ENCODE data around the gene FAU. TPM values are rescaled to one million over a fixed set of nuclear protein-coding genes. Genes with fewer than 3 reads are reported as not detected.

FAU gene
- total RNA-seq, 1 donor from 2014 or later: 383 TPM

DNA sequence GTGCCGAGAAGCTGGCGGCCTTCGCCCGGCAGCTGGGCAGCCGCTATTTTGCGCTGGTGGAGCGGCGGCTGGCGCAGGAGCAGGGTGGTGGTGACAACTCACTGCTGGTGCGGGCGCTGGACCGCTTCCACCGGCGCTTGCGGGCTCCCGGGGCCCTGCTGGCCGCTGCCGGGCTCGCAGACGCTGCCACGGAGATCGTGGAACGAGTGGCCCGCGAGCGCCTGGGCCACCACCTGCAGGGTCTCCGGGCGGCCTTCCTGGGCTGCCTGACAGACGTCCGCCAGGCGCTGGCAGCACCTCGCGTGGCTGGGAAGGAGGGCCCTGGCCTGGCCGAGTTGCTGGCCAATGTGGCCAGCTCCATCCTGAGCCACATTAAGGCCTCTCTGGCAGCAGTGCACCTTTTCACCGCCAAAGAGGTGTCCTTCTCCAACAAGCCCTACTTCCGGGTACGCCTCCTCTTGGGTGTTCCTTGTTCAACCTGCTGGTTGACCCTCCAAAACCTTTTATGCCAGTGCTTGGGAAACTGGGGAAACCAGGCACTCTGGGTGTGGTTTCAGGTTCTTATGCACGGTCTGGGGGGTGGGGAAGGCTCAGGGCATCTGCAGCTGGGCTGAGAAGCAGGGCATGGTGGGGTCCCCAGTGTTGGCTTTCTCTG is 13.3 kb downstream of the FAU start:
- no peak for DNase-seq (ENCODE audit: low read depth in 2 of 2)

DNA sequence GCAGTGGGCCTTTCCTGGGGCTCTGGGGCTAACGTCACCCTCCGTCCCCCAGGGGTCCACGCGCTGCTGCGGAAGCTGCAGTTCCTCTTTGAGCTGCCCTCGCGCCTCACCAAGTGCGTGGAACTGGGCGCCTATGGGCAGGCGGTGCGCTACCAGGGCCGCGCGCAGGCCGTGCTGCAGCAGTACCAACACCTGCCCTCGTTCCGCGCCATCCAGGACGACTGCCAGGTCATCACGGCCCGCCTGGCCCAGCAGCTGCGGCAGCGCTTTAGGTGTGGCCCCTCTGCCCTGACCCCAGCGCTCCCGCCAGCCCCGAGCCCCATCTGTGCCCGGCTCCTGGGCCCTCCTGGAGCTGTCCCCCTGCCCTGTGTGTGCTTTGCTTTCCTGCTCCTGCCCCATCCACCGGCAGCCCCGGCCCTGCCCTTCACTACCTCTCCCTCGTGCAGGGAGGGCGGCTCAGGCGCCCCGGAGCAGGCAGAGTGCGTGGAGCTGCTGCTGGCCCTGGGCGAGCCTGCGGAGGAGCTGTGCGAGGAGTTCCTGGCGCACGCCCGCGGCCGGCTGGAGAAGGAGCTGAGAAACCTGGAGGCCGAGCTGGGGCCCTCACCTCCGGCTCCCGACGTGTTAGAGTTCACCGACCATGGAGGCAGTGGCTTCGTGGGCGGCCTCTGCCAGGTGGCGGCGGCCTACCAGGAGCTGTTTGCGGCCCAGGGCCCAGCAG is 14.0 kb downstream of the FAU start:
- DNase-seq (ENCODE audit: low read depth in 2 of 2): no peak

DNA sequence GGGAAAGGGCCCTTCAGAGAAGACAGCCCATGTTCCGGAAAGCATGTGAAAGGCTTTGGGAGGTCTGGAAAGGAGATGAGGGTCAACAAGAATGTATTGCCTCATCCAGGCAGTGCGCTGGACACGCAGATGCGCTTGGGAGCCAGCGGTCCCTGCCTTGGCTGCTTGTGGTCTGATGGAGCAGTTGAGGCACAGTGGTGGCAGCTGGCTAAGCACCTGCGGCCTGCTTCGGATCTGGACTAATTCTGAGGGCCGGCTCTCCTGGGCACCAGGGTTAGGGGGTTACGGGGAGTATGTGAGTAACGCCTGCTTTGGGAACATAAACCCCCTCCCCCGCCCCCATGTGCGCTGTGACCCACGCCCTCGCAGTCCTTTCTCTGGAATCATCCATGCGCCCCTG is 14.9 kb downstream of the FAU start:
- DNase-seq (ENCODE audit: low read depth in 2 of 2): no peak

DNA sequence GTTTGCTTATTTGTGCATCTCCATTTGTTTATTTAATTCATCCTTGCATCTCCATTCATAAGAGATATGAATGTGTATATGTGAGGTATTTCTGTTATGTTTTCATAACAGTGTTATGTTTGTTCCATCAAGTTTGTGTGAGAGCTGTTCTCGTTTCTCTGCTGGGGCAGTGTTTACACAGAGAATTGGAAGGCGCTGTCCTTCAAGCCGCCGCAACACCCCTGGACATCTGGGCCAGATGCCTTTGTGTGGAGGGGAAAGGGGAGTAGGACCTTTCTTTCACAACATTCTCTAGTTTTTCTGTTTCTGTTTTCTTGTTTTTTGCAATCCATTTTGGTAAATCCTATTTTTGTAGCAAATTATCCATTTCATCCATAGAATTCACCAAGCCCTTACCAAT is 17.3 kb downstream of the FAU start:
- DNase-seq (ENCODE audit: low read depth in 2 of 2): no peak

DNA sequence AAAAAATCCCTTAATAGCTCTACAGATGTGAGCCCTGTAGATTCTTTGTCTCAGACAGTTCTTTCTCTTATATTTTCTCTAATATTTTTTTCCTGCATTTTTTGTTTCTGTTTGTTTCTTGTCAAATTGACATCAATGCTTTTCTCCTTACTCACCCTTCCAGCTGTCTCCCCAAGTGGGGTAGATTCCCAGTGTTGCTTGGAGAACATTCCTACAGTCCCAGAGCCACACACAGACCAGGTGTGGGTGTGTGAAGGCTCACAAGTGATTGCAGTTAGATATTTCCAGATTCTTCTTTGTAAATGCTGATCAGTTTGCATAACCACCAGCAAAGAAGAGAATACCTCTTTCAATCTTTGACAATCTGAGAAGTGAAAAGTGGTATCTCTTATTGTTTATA is 18.5 kb downstream of the FAU start:
- no peak for DNase-seq (ENCODE audit: low read depth in 2 of 2)

DNA sequence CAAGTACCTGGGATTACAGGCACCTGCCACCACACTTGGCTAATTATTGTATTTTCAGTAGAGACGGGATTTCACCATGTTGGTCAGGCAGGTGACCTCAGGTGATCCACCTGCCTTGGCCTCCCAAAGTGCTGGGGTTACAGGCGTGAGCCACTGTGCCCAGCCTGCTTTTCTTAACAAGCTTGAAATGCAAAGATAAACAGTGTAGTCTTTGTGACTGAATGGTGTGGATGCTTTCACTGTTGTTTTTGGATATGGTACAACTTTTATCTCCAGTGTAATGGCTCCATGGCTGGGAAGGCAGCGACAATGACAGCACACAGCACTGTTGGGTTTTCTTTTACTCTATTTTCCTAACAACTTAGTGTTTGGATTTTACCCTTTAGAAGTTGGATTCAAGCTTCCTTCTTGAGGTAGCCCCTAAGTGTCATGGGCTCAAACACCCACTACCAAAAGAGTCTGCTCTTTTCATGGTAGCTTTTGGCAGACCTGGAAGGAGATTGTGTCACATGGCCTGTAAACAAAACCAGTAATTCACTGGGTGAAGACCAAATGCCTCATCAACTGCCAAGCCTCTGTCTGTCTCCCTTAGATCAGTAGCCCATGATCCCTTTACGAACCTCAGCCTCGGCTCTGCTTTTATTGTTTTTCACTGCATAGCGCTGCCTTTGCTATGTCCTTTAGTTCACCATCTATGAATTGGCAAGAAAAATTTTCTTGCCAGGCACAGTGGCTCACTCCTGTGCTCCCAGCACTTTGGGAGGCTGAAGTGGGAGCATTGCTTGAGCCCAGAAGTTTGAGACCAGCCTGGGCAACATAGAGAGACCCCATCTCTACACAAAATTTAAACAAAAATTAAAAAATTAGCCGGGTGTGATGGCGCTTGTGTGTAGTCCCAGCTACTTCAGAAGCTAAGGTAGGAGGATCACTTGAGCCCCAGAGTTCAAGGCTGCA is 19.5 kb downstream of the FAU start:
- peak in 1 of 2 donors; percentile 65 for DNase-seq (ENCODE audit: low read depth in 2 of 2)

DNA sequence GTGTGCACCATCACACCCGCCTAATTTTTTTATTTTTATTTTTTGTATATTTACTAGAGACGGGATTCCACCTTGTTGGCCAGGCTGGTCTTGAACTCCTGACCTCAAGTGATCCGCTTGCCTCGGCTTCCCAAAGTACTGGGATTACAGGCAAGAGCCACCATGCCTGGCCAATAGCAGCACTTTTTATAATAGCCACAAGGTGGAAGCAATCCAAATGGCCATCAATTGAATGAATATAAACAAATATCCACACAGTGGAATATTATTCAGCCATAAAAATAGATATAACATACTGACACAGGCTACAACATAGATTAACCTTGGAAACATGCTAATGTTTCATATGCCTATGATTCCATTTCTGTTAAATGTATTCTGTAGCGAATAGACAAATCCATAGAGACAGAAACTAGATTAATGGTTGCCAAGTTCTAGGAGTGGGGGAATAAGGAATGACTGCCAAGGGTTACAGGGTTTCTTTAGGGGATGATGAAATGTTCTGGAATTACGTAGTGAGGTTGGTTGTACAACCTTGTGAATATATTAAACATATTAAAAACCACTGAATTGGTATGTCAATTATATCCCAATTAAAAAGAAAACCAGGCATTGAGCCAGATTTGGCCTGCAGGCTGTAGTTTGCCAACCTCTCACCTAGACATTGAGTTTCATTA is 21.1 kb downstream of the FAU start:
- DNase-seq (ENCODE audit: low read depth in 2 of 2): no peak

DNA sequence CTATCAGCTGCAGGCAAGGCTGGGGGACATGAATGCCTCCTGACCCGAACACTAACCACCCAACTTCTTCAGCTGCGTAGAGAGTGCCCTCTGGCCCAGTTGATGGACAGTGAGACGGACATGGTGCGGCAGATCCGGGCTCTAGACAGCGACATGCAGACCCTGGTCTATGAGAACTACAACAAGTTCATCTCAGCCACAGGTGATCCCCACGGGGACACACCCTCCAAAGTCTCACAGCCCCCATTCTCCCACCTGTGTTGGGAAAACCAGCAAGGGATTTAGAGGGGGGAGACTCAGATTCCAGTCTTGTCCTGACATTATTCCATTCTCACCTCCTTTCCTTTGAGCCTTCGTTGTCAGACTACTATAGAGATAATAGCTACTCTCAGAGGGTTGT is 25.0 kb downstream of the FAU start:
- no peak for DNase-seq (ENCODE audit: low read depth in 2 of 2)

DNA sequence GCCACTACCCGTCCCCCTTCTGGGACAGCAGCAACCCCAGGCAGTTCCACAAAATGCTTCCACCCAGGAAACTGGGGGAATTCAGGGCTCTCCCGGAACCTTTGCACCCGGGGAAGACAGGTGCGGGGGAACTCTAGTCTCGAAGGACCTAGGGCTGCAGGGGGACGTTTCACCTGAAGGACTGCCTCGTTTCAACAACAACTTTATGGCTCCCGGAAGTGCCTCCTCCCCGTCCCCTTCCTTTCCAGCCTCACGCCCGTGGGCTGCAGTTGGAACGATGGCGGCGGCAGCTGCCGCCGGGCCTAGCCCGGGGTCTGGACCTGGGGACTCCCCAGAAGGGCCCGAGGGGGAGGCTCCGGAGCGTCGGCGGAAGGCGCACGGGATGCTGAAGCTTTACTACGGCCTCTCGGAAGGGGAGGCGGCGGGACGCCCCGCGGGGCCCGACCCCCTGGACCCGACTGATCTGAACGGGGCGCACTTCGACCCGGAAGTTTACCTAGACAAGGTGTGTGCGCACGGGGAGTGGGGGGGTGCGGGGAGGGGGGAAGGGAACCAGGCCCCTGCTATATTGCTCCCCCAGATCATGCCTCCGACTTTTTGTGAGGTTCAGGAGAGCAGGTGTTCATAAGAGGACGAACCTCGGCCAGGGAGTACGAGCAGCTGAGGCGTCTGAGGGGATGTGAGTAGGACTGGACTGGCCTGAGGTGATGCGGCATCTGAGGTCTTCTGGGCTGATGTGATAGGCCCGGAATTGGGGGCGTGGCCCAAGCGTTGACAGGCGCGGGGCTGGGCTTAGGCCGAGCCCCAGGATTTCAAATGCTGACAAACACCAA is 25.7 kb downstream of the FAU start, which contains the start of gene VPS51:
Gene VPS51 (plus strand): TSS at position 241 of the 833 bp plus-strand sequence. CDS start 37 bp downstream, at position 278.
- DNase-seq (ENCODE audit: low read depth in 2 of 2): peak; percentile 91

DNA sequence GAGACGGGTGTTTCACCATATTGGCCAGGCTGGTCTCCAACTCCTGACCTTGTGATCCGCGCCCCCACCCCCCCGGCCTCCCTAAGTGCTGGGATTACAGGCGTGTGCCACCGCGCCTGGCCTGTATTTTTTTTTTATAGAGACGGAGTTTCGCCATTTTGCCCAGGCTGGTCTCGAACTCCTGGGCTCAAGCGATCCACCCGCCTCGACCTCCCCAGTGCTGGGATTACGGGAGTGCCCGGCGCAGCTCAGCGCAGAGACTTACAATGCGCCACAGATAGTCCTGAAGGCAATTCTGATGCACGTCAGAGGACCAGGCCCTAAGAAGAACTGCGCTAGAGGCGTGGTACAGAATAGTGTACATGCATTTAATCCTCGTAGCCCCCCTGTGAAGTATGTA is 26.5 kb downstream of the FAU start:
- DNase-seq (ENCODE audit: low read depth in 2 of 2): no peak

DNA sequence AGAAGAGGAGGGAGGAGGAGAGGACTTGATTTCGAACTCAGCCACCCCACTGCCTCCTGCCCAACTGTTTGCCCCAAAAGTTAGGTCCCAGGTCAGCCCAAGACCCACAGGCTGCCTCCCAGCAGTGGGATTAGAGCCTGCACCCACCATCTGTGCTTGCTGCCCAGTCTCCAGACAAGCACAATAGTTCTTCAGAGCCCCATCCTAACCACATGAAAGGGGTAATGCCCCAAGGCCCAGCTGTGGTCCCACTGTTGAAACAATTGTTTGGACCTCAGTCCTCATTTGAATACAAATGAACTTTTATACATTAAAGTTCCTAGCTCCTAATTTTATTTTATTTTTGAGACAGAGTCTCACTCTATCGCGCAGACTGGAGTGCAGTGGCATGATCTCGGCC is 31.3 kb downstream of the FAU start:
- DNase-seq (ENCODE audit: low read depth in 2 of 2): no peak

DNA sequence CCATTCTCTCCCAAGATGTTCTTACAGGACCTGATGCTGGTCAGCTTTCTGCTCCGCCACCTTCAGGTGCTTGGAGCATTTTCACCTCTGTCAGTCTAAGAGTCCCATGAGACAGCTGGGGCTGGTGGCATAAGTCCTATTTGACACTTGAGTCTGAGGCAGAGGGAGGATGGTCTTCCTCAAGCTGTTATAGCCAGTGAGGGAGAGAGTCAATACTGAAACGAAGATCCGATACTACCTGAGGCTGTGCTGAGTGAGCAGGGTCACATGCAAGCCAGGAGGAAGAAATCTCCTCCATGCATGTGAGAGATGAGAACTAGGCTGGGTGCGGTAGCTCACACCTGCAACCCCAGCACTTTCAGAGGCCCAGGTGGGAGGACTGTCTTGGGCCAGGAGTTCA is 32.3 kb downstream of the FAU start:
- DNase-seq (ENCODE audit: low read depth in 2 of 2): no peak

DNA sequence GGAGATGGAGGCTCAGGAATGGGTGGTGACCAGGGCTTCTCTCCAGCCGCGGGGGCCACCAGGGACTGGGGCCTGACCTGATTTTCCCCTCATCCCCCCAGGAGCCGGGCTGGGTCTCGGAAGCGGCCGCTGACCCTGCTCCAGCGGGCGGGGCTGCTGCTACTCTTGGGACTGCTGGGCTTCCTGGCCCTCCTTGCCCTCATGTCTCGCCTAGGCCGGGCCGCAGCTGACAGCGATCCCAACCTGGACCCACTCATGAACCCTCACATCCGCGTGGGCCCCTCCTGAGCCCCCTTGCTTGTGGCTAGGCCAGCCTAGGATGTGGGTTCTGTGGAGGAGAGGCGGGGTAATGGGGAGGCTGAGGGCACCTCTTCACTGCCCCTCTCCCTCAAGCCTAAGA is 34.1 kb downstream of the FAU start:
- no peak for DNase-seq (ENCODE audit: low read depth in 2 of 2)

DNA sequence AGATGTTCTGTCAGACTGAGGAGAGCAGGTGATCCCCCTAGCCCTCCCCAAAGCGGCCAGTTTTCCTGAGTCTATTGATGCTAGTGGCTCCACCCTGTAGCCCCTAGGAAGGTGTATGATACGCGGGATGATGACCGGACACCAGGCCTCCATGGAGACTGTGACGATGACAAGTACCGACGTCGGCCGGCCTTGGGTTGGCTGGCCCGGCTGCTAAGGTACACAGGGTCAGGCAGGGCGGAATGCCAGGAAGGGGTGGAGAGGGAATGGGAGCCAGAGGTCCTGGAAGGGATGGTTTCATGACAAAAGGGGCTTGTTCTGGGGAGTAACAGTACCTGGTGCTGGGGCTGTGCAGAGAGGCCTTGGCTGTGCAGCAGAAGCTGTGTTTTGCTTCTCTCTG is 34.7 kb downstream of the FAU start:
- DNase-seq (ENCODE audit: low read depth in 2 of 2): no peak

DNA sequence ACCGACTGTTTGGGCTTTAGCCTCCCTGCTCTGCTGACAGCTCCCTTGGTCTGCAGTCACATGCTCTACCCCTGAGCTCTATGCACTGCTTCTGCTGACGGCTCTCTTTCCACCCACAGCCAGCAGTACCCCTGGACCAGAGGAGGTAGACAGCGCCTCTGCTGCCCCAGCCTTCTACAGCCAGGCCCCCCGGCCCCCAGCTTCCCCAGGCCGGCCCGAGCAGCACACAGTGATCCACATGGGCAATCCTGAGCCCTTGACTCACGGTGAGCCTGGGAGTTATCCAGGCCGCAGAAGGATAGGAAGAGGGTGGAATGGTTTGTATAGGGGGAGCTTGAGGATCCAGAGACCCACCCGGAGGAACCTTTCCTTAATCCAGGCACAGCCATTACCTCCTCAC is 35.1 kb downstream of the FAU start:
- DNase-seq (ENCODE audit: low read depth in 2 of 2): no peak

DNA sequence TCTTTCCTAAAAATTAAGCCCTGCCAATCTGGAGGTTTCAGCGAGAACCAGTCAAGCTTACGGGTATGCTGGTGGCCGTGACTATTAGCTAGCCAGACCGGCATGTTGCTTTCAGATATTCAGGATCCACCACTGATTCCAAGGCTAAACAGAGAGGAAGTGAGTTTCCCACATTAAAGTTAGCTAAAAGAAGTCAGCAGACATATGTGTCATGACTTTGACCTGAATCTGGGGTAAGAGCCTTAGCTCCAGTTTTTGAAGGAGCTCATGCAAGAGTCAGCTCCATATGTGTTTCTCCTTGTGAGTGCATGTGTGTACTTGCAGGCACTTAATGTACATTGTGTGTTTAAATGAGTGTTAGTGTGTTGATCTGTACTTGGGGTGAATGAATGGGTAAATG is 36.5 kb downstream of the FAU start:
- DNase-seq (ENCODE audit: low read depth in 2 of 2): no peak

DNA sequence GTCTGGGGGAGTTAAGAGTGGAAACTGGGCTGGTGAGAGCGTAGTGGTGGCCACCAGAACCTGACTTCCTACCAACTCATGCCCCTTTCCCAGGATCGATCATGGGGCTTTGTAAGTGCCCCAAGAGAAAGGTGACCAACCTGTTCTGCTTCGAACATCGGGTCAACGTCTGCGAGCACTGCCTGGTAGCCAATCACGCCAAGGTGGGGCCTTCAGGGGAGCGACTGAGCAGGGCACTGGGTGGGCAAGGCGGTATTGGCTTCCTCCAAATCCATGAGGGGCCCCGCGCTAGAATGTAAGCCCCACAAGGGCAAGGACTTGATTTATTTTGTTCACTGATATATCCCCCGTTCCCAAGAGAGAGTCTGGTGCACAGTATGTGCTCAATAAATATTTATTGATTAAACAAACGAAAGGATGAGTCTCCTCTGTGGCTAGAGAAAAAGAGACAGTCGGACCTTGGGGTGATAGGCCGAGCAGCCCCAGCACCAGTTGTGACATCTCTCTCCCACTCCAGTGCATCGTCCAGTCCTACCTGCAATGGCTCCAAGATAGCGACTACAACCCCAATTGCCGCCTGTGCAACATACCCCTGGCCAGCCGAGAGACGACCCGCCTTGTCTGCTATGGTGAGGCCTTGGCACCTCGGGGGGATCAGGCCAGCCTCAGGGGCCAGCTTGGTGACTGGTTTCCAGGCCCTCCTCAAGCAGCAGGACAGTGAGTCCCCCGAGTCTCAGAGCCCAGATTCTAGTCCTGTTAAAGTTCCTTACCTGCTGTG is 37.1 kb downstream of the FAU start:
- DNase-seq (ENCODE audit: low read depth in 2 of 2): no peak

DNA sequence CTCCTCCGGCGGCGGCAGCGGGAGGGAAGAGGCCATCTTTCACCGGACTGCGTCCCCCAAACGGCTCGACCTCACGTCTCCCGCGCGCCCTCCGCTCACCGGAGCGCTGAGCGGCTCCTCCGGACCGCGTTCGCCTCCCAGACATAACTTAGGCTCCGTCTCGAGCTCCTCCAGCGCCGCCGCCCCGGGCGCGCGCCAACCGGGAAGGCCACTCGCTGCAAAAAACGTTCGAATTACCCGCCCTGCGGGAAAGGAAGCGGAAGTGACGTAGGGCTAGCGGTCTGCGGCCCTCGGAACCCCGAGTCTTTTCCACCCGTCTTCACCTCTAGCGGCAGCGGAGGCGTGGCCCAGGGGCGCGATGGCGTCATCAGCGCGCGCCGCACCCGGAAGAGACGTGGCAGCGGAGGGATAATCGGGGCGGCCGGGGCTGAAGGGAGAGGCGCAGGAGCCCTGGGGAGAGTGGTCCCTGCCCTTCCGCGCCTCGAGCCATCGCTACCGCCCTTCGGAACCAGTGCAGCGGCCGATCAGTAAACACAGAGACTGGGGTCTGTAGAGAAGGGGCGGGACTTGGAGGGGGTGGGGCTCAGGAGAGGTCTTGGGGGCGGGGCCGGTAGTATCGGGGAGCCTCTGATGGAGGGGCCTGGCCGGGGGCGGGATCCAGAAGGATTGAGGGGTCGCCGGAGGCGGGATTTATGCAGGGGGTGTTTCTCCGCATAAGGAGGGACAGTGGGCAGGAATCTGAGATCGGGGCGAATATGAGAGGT is 37.9 kb downstream of the FAU start, which contains the start of the genes CDCA5 and ZFPL1:
Gene CDCA5 (minus strand): TSS at position 207 of the 764 bp plus-strand sequence. CDS start 62 bp downstream, at position 145.
Gene ZFPL1 (plus strand): TSS at position 389 of the 764 bp plus-strand sequence. CDS start 477 bp downstream, outside the sequence.
- DNase-seq (ENCODE audit: low read depth in 2 of 2): peak; percentile 91 to 96

All from dermis microvascular lymphatic vessel endothelial cell (primary cell).